DOHH2 (cell line): ENCODE results near the gene CLCN3.
"Not testable (repeated sequence)": the region's sequence is repeated elsewhere in the genome, so short reads cannot be mapped to it uniquely, and the experiment has no call there.

Experiments
- H3F3A ChIP-seq: fragments of 200-600 bp; sonication (generic), shearing (Covaris generic); 2 replicates; pipeline ENCODE4 v1.6.0; 2016; ENCODE audit warnings: antibody characterized with exemption, mild to moderate bottlenecking; ENCODE audit not compliant: control insufficient read depth, insufficient read depth
- H3K27ac ChIP-seq: fragments of 200-600 bp; sonication (generic); 2 replicates; pipeline ENCODE4 v1.5.1; 2014; ENCODE audit warnings: low read depth, mild to moderate bottlenecking, low read length, moderate library complexity
- H3K27me3 ChIP-seq: fragments of 200-600 bp; sonication (generic); 2 replicates; pipeline ENCODE4 v1.6.1; 2014; ENCODE audit warnings: mild to moderate bottlenecking, low read length, mixed read lengths; ENCODE audit not compliant: control insufficient read depth
- H3K36me3 ChIP-seq: fragments of 200-600 bp; sonication (generic); 2 replicates; pipeline ENCODE4 v1.6.1; 2014; ENCODE audit warnings: mild to moderate bottlenecking, low read length, moderate library complexity, mixed read lengths; ENCODE audit not compliant: control insufficient read depth
- H3K4me1 ChIP-seq: fragments of 200-600 bp; sonication (generic); 2 replicates; pipeline ENCODE4 v1.6.1; 2014; ENCODE audit warnings: mild to moderate bottlenecking, low read length, mixed read lengths; ENCODE audit not compliant: control insufficient read depth
- H3K4me2 ChIP-seq: fragments of 200-600 bp; sonication (generic); 2 replicates; pipeline ENCODE4 v1.6.0; 2014; ENCODE audit warnings: mild to moderate bottlenecking, low read length, moderate library complexity
- H3K4me3 ChIP-seq: fragments of 200-600 bp; sonication (generic); 2 replicates; pipeline ENCODE4 v1.5.1; 2014; ENCODE audit warnings: mild to moderate bottlenecking, low read length, mixed read lengths
- H3K79me2 ChIP-seq: fragments of 200-600 bp; sonication (generic); 2 replicates; pipeline ENCODE4 v1.6.1; 2014; ENCODE audit warnings: mild to moderate bottlenecking, low read length, mixed read lengths; ENCODE audit not compliant: control insufficient read depth
- H3K9me2 ChIP-seq: fragments of 200-600 bp; sonication (generic); replicated peaks from 2 replicates; pipeline ENCODE4 v1.6.1; 2014; ENCODE audit warnings: mild to moderate bottlenecking, low read length, mixed read lengths; ENCODE audit not compliant: control insufficient read depth
- H3K9me3 ChIP-seq: fragments of 200-600 bp; sonication (generic); 2 replicates; pipeline ENCODE4 v1.6.1; 2014; ENCODE audit warnings: antibody characterized with exemption, low read length, mixed read lengths; ENCODE audit not compliant: control insufficient read depth, insufficient read depth
- H4K20me1 ChIP-seq: fragments of 200-600 bp; sonication (generic); 2 replicates; pipeline ENCODE4 v1.6.0; 2014; ENCODE audit warnings: low read depth, mild to moderate bottlenecking, antibody characterized with exemption, low read length, moderate library complexity; ENCODE audit not compliant: control insufficient read depth, insufficient read depth
- EZH2phosphoT487 ChIP-seq: fragments of 200-600 bp; sonication (generic); IDR thresholded peaks from 2 replicates; pipeline ENCODE4 v1.6.1; 2017; ENCODE audit warnings: borderline replicate concordance, mild to moderate bottlenecking, antibody characterized with exemption, low read length, moderate library complexity, mixed read lengths
- TF ChIP-seq, protein P1 (sequence below): fragments of 200-600 bp; sonication (generic); IDR thresholded peaks from one replicate; pipeline ENCODE4 v1.5.1; 2014; ENCODE audit warnings: antibody characterized with exemption, mild to moderate bottlenecking, low read depth, low read length; ENCODE audit not compliant: poor library complexity, severe bottlenecking

Gene CLCN3

DNA sequence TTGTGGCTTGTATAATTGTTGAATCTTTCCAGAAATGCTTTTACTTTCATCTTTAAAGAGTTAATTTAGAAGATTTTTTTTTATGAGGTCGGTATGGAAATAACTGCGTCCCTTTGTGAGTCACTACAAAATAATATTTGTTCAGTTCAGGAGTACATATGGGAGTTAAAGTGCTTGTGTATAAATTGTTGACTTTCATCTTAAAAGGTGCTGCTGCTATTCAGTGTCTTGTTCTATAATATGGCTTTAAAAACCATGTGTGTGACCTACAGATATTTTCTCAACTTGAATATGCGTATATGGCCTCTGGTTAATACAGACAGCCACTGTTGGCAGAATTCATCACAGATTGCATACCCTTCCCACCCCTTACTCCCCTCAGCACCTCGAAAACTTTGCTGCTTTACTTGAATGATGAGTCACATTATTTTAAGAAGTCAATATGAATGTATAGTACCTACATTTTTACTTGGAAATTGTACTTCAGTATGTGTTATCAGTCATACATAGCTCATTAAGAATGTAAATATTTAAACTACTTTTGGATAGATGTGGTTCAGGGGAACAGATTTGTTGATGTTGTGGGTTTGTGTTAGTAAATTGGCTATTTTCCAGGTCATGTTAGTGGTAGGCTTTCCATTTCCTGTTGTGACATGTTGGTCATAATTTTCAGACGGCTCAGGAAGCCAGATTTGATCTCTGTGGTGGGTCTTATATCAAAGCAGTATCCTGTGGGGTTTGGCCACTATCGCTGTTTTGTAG is 1.5 kb downstream of the CLCN3 start:
- H3K27me3 ChIP-seq = no peaks in the 10 kb centered on the region
- H3F3A ChIP-seq = peaks cover 9% of the 10 kb centered on the region
- H3K27ac ChIP-seq = peak overlapping the region; percentile 90
- peak overlapping the region; percentile 74 for H3K4me2 ChIP-seq
- peaks cover 32% of the 10 kb centered on the region for H3K4me1 ChIP-seq
- TF ChIP-seq EZH2phosphoT487 = no peak
- H3K9me3 ChIP-seq = no peaks in the 10 kb centered on the region
- peaks cover 16% of the 10 kb centered on the region for H3K36me3 ChIP-seq
- H3K4me3 ChIP-seq = peak overlapping the region; percentile 85
- H3K79me2 ChIP-seq = peaks cover 69% of the 10 kb centered on the region
- H4K20me1 ChIP-seq = no peaks in the 10 kb centered on the region; the same call in 1 of the 2 replicates
- no peaks in the 10 kb centered on the region for H3K9me2 ChIP-seq

DNA sequence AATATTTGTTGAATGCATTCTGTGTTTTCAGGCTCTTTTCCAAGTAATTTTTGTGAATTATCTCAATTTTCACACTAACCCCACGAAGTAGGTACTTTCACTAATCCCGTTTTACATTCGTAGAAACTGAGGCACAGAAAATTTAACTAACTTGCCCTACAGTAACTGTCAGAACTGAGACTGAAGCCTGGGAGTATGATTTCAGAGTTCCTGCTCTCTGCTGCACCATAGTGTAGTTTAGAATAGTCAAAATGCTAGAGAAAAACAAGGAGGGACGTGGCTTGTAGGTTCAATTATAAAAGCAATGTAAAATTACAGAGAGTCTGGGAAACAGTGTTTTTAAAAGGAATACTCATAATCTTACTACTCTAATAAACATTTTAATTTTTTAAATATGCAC is 2.2 kb downstream of the CLCN3 start:
- Histone ChIP-seq H3K27ac (peak overlapping the region; percentile 90), H4K20me1 (no peaks in the 10 kb centered on the region; the same call in 1 of the 2 replicates), H3K27me3 (no peaks in the 10 kb centered on the region), H3K79me2 (peaks cover 76% of the 10 kb centered on the region), H3F3A (peaks cover 6% of the 10 kb centered on the region), H3K4me1 (peaks cover 37% of the 10 kb centered on the region), H3K9me3 (no peaks in the 10 kb centered on the region), H3K9me2 (no peaks in the 10 kb centered on the region), H3K36me3 (peaks cover 21% of the 10 kb centered on the region), H3K4me2 (peak overlapping the region; percentile 74), H3K4me3 (peak overlapping the region; percentile 85)
- TF ChIP-seq, protein P1, sequence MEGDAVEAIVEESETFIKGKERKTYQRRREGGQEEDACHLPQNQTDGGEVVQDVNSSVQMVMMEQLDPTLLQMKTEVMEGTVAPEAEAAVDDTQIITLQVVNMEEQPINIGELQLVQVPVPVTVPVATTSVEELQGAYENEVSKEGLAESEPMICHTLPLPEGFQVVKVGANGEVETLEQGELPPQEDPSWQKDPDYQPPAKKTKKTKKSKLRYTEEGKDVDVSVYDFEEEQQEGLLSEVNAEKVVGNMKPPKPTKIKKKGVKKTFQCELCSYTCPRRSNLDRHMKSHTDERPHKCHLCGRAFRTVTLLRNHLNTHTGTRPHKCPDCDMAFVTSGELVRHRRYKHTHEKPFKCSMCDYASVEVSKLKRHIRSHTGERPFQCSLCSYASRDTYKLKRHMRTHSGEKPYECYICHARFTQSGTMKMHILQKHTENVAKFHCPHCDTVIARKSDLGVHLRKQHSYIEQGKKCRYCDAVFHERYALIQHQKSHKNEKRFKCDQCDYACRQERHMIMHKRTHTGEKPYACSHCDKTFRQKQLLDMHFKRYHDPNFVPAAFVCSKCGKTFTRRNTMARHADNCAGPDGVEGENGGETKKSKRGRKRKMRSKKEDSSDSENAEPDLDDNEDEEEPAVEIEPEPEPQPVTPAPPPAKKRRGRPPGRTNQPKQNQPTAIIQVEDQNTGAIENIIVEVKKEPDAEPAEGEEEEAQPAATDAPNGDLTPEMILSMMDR = no peak
- no peak for TF ChIP-seq EZH2phosphoT487

DNA sequence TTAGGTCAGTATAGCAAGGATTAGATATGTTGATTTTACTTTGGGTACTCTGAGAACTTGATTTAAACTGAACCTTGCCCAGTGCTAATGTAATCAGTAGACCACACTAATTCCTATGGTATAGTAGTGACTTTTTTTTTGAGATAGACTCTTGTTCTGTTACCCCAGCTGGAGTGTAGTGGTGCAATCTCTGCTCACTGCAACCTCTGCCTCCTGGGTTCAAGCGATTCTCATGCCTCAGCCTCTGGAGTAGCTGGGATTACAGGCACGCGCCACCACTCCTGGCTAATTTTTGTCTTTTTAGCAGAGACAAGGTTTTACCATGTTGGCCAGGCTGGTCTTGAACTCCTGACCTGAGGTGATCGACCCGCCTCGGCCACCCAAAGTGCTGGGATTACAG is 3.6 kb downstream of the CLCN3 start:
- peaks cover 88% of the 10 kb centered on the region for H3K79me2 ChIP-seq
- not testable (repeated sequence) for H3K9me3 ChIP-seq, H3K4me2 ChIP-seq, H3K4me3 ChIP-seq, H4K20me1 ChIP-seq, H3K9me2 ChIP-seq, H3K27me3 ChIP-seq, H3F3A ChIP-seq, H3K27ac ChIP-seq
- peaks cover 21% of the 10 kb centered on the region for H3K36me3 ChIP-seq
- H3K4me1 ChIP-seq = peaks cover 41% of the 10 kb centered on the region

DNA sequence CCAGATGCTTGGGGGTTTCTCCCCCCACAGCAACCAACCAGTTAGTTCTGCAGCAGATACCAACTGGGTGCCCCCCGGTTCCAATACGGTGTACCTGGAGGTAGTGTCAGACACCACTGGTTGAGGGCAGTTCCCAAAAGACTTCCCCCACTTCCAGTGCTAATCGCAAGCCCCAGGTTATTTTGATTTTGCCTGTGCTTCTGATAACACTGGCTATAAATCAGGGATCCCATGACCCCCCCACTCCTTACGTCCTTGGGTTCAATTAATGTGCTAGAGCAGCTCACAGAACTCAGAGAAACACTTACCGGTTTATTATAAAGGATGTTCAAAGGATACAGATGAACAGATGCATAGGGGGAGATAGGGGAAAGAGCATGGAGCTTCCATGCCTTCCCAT is 5.5 kb downstream of the CLCN3 start:
- no peaks in the 10 kb centered on the region for H3K9me3 ChIP-seq
- H3K27me3 ChIP-seq = no peaks in the 10 kb centered on the region
- no peak overlapping the region for H3K4me3 ChIP-seq
- H3K79me2 ChIP-seq = peaks cover 100% of the 10 kb centered on the region
- TF ChIP-seq, protein P1 = no peak
- TF ChIP-seq EZH2phosphoT487 = no peak
- H3F3A ChIP-seq = no peaks in the 10 kb centered on the region; the same call in 1 of the 2 replicates
- peaks cover 16% of the 10 kb centered on the region for H3K36me3 ChIP-seq
- H3K4me1 ChIP-seq = peaks cover 49% of the 10 kb centered on the region
- H3K9me2 ChIP-seq = no peaks in the 10 kb centered on the region
- no peak overlapping the region for H3K27ac ChIP-seq
- H4K20me1 ChIP-seq = no peaks in the 10 kb centered on the region; the same call in none of the 2 replicates
- H3K4me2 ChIP-seq = no peak overlapping the region
